Putamen (tissue), 1 donor: ENCODE measurements around the gene CEP68.
"Not testable (repeated sequence)": the region's sequence is repeated elsewhere in the genome, so short reads cannot be mapped to it uniquely, and the experiment has no call there.

ENCODE experiments used
- DNase-seq: peaks from one replicate; pipeline ENCODE4 v3.0.0-alpha.2; 2016; ENCODE audit warnings: low spot score

Gene CEP68

GRCh38 chr2:65030476-65031332 lies 25.5 kb upstream of the CEP68 start:
- DNase-seq, result no peak

DNA sequence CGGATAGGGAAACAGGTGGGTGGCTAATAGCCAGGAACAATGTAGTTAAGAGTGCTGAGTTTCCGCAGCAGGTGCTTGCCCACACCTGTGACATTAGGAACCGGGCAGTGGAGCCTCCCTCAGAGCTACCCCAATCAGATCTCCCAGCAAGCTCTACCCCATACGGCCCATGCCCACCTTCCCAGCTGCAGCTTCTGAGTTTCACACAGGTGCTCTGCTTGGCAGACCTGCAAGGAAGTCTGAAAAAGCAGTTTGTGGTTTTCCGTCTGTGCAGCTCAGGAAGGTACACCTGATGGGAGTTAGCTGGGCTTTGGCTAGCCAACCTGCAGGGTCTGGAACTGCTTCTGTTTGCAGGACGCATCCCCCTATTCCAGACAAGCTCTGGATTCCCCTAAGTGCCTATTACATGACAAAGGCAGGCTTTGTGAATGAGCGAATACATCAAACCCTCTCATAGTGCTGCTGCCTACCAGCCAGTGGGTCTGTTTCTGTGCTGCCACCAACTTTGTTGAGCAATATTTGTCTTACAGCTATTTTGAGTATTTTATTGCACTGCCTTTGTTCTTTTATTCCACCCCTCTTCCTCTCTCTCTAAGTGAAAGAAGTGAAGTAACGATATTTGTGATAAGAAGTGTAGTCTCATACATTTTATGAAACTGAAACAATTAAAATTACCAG lies 24.7 kb upstream of the CEP68 start:
- no peak for DNase-seq

- DNase-seq, result no peak
Measured at GRCh38 chr2:65032019-65032975, 23.9 kb upstream of the CEP68 start.

DNA sequence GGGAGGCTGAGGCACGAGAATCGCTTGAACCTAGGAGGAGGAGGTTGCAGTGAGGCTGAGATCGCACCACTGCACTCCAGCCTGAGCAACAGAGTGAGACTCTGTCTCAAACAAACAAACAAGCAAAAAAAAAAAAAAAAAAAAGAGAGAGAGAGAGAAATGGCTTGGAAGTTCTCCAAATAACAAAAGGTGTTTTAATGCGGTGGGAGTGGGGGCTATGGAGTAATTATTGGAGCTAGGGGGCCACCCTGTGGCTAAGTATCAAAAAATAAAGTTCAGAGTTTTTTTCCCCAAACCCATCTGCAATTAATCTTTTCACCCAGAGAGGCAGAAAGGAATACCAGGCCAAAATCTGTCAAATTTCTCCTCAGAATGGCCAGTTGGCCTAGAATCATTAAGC lies 23.0 kb upstream of the CEP68 start:
- no peak for DNase-seq

GRCh38 chr2:65033667-65034066 lies 22.5 kb upstream of the CEP68 start:
- DNase-seq, result not testable (repeated sequence)

DNA sequence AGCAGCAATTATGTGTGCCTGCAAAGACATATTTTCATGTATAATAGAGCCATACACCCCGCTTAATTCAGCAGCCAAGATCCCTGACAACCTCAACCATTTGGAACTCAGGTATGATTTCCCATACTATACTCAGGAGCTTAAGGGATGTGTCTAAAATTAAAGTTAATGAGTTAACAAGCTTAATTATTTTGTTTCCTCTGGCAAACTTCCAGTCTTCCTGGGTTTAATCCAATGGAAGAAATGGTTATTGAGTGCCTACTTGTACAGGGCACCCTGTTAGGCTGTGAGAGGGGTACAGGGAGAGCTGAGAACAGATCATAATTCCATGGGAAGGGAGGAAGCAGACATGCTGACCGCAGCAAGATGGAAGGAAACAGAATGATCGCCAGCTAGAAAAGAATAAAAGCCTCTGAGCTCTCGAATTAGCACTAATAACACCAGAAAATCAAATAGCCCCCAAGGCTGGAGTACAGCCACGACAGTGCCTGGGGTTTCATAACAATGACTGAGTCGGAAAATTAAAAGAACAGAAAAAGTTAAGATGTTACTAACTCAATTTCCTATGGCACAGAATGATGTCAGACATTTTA lies 20.8 kb upstream of the CEP68 start:
- no peak for DNase-seq

GRCh38 chr2:65037178-65037577 lies 19.0 kb upstream of the CEP68 start:
- no peak for DNase-seq

GRCh38 chr2:65039640-65040039 lies 16.6 kb upstream of the CEP68 start:
- no peak for DNase-seq

DNA sequence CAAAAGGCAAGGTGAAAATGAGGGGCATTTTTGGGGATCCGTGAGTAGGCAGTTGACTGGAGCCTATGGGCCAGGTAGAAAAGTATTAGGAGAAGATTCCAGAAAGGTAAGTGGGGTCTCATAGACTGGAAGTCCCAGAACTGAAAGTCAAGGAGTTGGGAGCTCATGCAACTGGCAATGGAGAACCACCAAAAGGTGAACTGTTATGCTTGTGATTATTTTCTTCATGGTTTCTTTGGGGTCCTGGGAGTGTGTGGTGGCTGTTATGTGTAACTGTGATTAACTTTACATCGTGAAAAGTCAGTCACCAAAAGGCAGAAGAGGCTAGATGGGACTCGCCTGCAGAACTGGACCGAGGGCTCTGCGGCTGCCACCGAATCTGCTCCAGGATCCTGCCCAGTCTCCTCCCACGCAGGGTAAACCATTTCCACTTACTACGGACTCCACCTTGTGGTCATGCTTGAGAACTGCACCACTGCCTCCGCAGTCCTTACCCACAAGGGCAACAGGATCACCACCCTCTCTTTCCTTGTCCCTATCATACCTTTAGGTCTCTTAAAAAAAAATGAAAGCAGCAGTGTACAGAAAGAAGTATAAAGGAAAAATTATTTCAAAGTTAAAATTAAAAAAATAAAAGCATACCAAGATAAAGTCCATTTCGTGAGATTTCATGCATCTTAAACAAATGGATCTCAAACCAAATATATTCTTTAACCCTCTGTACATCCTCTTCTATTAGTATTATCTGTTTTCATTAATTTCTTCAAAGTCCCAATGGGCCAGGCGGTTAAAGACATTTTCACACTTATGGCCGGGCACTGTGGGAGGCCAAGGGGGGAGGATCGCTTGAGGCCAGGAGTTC lies 15.6 kb upstream of the CEP68 start:
- peak; percentile 84 for DNase-seq

DNA sequence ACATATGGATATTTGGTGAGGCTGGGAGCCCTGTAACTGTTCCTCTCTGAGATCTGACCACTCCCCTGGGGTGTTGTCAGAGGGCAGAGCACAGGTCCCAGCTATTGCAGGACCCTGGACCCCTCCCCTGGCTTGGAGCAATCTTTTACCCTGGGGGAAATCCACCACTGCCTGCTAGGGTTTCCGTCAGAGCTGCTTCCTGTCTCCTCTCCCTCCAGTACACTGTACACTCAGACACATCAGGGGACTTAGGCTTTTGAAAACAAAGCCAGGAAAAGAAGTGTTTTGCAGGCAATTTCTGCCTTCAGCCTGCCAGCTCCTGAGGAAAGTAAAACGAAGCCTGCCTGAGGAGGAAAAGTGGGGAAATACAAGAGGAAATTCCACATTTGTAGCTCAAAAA lies 13.2 kb upstream of the CEP68 start:
- no peak for DNase-seq

- DNase-seq, result no peak
Measured at GRCh38 chr2:65044097-65044735, 12.0 kb upstream of the CEP68 start.

- no peak for DNase-seq
Measured at GRCh38 chr2:65045651-65046050, 10.6 kb upstream of the CEP68 start.

GRCh38 chr2:65046633-65047407 lies 9.4 kb upstream of the CEP68 start:
- DNase-seq, result no peak

- DNase-seq, result no peak
Measured at GRCh38 chr2:65049010-65049639, 7.1 kb upstream of the CEP68 start.

DNA sequence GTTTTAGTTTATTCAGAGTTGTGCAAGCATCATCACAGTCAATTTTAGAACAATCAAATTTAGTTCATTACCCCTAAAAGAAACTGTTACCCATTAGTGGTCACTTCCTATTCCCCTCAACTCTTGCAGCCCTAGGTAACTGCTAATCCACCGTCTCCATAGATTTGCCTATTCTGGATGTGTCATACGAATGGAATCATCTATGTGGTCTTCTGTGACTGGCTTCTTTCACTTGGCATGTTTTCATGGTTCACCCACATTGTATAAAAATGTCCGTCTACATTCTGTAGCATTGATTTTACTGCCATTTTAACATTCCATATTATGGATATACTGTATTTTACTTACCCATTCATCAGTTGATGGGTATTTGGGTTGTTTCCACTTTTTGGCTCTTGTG lies 5.3 kb upstream of the CEP68 start:
- DNase-seq, result no peak

DNA sequence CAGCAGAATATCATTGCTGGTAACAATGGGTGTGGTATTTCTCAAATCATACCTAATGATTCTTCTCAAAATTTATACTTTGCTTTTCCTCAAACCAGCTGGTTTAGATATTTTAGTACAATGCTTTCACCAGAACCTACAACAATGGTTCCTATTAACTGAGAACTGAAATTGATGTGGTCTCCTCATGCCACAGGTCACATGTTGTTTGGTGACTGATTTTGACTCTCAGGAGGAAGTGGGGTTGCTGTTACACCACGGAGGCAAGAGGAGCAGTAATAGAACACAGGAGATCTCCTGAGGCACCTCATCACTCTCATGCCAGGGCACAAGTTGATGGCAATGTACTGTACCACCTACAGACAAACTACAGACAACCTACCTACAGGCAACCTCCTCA lies 3.0 kb upstream of the CEP68 start:
- no peak for DNase-seq

DNA sequence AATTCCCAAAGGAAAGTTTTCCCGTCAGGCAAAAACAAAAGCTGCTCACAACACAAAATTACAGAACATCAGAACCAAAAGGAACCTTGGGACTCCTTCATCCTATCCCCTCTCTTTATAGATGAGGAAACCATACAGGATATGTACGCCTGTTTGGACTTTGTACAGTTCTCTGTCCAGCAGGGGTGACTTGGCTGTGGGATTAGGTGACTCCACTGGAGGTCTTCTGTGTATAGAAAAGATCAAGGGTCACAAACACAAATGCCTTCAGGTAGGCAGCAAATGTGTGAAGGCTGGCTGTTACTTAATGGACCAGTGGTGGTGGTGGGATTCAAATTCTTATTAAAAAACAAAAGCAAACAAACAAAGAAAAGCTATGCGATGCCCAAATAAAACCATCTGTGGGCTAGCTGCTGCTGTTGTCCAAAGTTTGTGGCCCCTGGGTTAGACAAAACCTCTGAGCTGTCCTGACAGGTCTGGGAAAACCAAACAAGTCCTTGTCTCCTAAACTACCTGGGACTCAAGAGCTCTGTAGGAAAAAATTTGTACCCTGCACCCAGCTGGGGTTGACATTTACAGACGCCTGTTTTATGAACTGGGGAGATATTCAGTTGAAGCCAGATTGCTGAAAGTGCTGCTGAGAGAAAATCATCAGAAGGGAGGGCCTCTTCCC lies 1.3 kb upstream of the CEP68 start:
- no peak for DNase-seq

GRCh38 chr2:65055422-65056214 lies 598 bp upstream of the CEP68 start:
- DNase-seq, result peak; percentile 34
